CD4-positive, alpha-beta T cell (primary cell): ENCODE measurements around the gene CEP112. TPM values are rescaled to one million over a fixed set of nuclear protein-coding genes. Genes with fewer than 3 reads are reported as not detected.

Experiments used
- ATAC-seq: fragments of 200-7000 bp; cut with Tn5 transposase; one replicate; pipeline ENCODE4 v1.10.0; 2022; ENCODE audit warnings: mild to moderate bottlenecking; ENCODE audit not compliant: poor library complexity
- CTCF ChIA-PET: fragments of 350-600 bp; sonication (Branson Sonifier 250); formaldehyde crosslinking; loops from one replicate; lab custom pipeline; 2021; ENCODE audit warnings: antibody characterized with exemption, inconsistent platforms; lab: Charles Lee
- POLR2A ChIA-PET: fragments of 350-600 bp; sonication (Branson Sonifier 250); formaldehyde crosslinking; loops from one replicate; lab custom pipeline; 2021; ENCODE audit warnings: antibody characterized with exemption, inconsistent platforms; lab: Charles Lee
- DNase-seq, 14 experiments: peaks; one replicate each; pipeline ENCODE4 v3.0.0-alpha.2; 2013 to 2020; ENCODE audit warnings: mixed read lengths in 2 of 14
- H3K27ac ChIP-seq, 2 donors: one replicate each; pipeline versions ENCODE4 v1.5.1 to v1.7.0; 2013; ENCODE audit warnings: low read length in 2 of 2, low read depth in 1 of 2, mild to moderate bottlenecking in 1 of 2
- H3K27me3 ChIP-seq, 2 experiments: 1 replicate in 1 of 2; 2 replicates in 1 of 2; pipeline versions ENCODE4 v1.6.1 to v1.7.0; 2013; ENCODE audit warnings: low read length in 2 of 2, control low read depth in 1 of 2, mild to moderate bottlenecking in 1 of 2, moderate library complexity in 1 of 2; ENCODE audit not compliant: insufficient read depth in 2 of 2, control insufficient read depth in 1 of 2
- H3K36me3 ChIP-seq: one replicate; pipeline ENCODE4 v1.6.1; 2013; ENCODE audit warnings: low read length, control low read depth; ENCODE audit not compliant: insufficient read depth
- H3K4me1 ChIP-seq: one replicate; pipeline ENCODE4 v1.6.1; 2013; ENCODE audit warnings: low read length, control low read depth; ENCODE audit not compliant: insufficient read depth
- H3K4me3 ChIP-seq: one replicate; pipeline ENCODE4 v1.5.1; 2013; ENCODE audit warnings: mild to moderate bottlenecking, low read length, moderate library complexity
- H3K9me3 ChIP-seq, 2 experiments: 1 replicate in 1 of 2; 2 replicates in 1 of 2; pipeline versions ENCODE4 v1.6.1 to v1.7.0; 2013; ENCODE audit warnings: low read length in 2 of 2, mild to moderate bottlenecking in 2 of 2, control low read depth in 1 of 2, moderate library complexity in 1 of 2; ENCODE audit not compliant: control insufficient read depth in 1 of 2, insufficient read depth in 1 of 2
- H3K27ac Mint-ChIP-seq: one replicate; pipeline ENCODE4 v1.8.0; 2020; ENCODE audit warnings: mixed read lengths
- H3K27me3 Mint-ChIP-seq: one replicate; pipeline ENCODE4 v1.8.0; 2021; ENCODE audit warnings: mixed read lengths
- H3K36me3 Mint-ChIP-seq: one replicate; pipeline ENCODE4 v1.8.0; 2021; ENCODE audit warnings: low read depth, mixed read lengths
- H3K4me1 Mint-ChIP-seq: one replicate; pipeline ENCODE4 v1.8.0; 2021; ENCODE audit warnings: low read depth, mixed read lengths
- H3K4me3 Mint-ChIP-seq: one replicate; pipeline ENCODE4 v1.8.0; 2020; ENCODE audit warnings: mild to moderate bottlenecking, mixed read lengths
- H3K9me3 Mint-ChIP-seq: one replicate; pipeline ENCODE4 v1.8.0; 2020; ENCODE audit warnings: mixed read lengths
- intact Hi-C, 2 experiments: fragments of 100-400 bp; cut with DNase I in 1 of 2; cut with micrococcal nuclease in 1 of 2; formaldehyde crosslinking; loops; one replicate each; pipeline versions ENCODE4 v1.15.1 to v1.9.0; 2023 to 2025; cut with DNase I, micrococcal nuclease
- total RNA-seq, 174 experiments: library from RNA in 2 of 174; stranded (reverse) in 2 of 174; gene quantifications; one replicate each; pipeline ENCODE4 v1.2.3 and lab custom pipeline; 2021 to 2026
- TF ChIP-seq, protein P1 (sequence below): fragments of 200-600 bp; IDR thresholded peaks from one replicate; pipeline ENCODE4 v1.8.0; 2022; ENCODE audit warnings: antibody characterized with exemption, mild to moderate bottlenecking

CEP112 gene
- total RNA-seq, 2 experiments from 2014 or later: 1.6 to 2.2 TPM

DNA sequence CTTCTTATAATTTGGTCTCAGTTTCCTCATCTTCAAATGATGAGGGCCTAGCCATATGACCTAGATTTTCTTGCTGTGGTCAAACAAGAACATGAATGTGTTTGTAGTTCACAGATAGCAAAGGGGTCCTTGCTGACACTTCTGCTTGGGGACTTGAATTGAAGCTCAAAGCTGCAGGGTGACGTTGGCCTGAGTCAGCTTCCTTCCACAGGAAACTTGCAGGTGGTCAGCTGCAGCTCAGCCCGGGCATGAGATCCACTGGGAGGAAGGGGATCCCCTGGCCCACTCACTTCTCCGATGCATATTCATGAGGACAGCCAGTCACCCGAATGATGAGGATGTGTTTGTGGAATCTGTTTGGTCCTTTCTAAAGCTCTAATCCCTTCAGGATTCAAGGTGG is 587.9 kb downstream of the CEP112 start:
- H3K36me3 Mint-ChIP-seq: no peaks in the 10 kb centered on the region
- H3K4me1 Mint-ChIP-seq: no peaks in the 10 kb centered on the region
- no peak overlapping the region for H3K27ac ChIP-seq
- TF ChIP-seq, protein P1, sequence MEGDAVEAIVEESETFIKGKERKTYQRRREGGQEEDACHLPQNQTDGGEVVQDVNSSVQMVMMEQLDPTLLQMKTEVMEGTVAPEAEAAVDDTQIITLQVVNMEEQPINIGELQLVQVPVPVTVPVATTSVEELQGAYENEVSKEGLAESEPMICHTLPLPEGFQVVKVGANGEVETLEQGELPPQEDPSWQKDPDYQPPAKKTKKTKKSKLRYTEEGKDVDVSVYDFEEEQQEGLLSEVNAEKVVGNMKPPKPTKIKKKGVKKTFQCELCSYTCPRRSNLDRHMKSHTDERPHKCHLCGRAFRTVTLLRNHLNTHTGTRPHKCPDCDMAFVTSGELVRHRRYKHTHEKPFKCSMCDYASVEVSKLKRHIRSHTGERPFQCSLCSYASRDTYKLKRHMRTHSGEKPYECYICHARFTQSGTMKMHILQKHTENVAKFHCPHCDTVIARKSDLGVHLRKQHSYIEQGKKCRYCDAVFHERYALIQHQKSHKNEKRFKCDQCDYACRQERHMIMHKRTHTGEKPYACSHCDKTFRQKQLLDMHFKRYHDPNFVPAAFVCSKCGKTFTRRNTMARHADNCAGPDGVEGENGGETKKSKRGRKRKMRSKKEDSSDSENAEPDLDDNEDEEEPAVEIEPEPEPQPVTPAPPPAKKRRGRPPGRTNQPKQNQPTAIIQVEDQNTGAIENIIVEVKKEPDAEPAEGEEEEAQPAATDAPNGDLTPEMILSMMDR: no peak
- no peak overlapping the region for H3K4me3 ChIP-seq
- ATAC-seq: no peak
- no peak for DNase-seq
- H3K4me3 Mint-ChIP-seq: no peak overlapping the region
- H3K27me3 Mint-ChIP-seq: no peaks in the 10 kb centered on the region
- ChIA-PET CTCF (no interaction called here), POLR2A (no interaction called here)
- no peaks in the 10 kb centered on the region for H3K27me3 ChIP-seq
- no peaks in the 10 kb centered on the region for H3K9me3 Mint-ChIP-seq
- no peaks in the 10 kb centered on the region for H3K4me1 ChIP-seq
- no peaks in the 10 kb centered on the region for H3K9me3 ChIP-seq
- H3K27ac Mint-ChIP-seq: no peak overlapping the region
- H3K36me3 ChIP-seq: no peaks in the 10 kb centered on the region
- intact Hi-C loops: no loop called here

DNA sequence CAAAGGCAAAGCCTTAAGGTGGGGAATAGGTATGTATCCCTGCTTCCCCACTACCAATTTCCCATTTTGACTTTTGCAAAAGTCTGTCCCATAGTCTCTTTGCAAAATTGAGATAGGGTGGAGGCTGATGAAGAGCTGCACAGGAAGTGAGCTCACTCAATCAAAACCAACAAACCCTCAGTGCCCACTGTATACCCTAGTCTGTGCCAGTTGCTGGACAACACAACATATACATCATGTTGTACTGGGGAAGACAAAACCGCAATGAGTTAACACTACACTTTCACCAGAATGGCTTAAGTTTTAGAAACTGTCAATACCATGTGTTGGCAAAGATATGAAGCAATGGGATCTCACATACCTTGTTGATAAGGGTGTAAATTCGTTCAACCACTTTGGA is 590.1 kb downstream of the CEP112 start:
- H3K27me3 ChIP-seq: no peaks in the 10 kb centered on the region
- Mint-ChIP-seq H3K4me1 (peaks cover 3% of the 10 kb centered on the region), H3K27ac (no peak overlapping the region), H3K9me3 (no peaks in the 10 kb centered on the region), H3K4me3 (no peak overlapping the region), H3K36me3 (no peaks in the 10 kb centered on the region), H3K27me3 (no peaks in the 10 kb centered on the region)
- intact Hi-C loops: no loop called here
- CTCF ChIA-PET: no interaction called here
- H3K9me3 ChIP-seq: no peaks in the 10 kb centered on the region
- no peak for ATAC-seq
- H3K36me3 ChIP-seq: no peaks in the 10 kb centered on the region
- no peak overlapping the region for H3K27ac ChIP-seq
- no peak for DNase-seq
- POLR2A ChIA-PET: no interaction called here
- TF ChIP-seq, protein P1: no peak
- H3K4me3 ChIP-seq: no peak overlapping the region
- H3K4me1 ChIP-seq: no peaks in the 10 kb centered on the region

DNA sequence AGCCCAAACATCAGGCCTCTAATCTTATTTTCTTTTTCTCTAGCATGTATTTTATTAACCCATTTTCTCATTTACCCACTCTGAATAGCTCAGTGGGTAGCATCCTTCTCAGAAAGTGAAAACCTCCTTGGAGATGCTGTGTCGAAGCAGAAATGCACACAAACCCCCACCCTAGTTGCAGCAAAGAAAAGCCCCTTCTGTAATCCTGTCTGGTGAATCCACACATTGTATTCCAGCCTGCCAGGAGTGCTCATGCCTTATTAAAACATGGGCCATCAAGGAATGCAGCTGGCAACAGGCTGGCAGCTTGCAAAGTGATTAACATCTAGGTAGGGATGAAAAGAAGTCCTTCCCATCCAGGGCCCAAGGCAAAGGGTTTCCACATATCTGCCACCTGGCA is 590.8 kb downstream of the CEP112 start:
- TF ChIP-seq, protein P1: no peak
- Histone ChIP-seq H3K27ac (no peak overlapping the region), H3K4me1 (no peaks in the 10 kb centered on the region), H3K9me3 (no peaks in the 10 kb centered on the region), H3K36me3 (no peaks in the 10 kb centered on the region), H3K27me3 (no peaks in the 10 kb centered on the region), H3K4me3 (no peak overlapping the region)
- ChIA-PET POLR2A (no interaction called here), CTCF (no interaction called here)
- no peak overlapping the region for H3K4me3 Mint-ChIP-seq
- H3K4me1 Mint-ChIP-seq: peaks cover 6% of the 10 kb centered on the region
- intact Hi-C loops: no loop called here
- ATAC-seq (no peak), DNase-seq (no peak)
- H3K9me3 Mint-ChIP-seq: no peaks in the 10 kb centered on the region
- no peak overlapping the region for H3K27ac Mint-ChIP-seq
- H3K36me3 Mint-ChIP-seq: no peaks in the 10 kb centered on the region
- no peaks in the 10 kb centered on the region for H3K27me3 Mint-ChIP-seq
